Mesenteric fat pad (tissue), 1 donor: ENCODE results near the gene ASB8. TPM values are rescaled to one million over a fixed set of nuclear protein-coding genes. Genes with fewer than 3 reads are reported as not detected.

Experiments
- DNase-seq: peaks from one replicate; pipeline ENCODE4 v3.0.0-alpha.2; 2020; ENCODE audit warnings: low spot score
- microRNA-seq: library from miRNA; unstranded; fragments of <30 nt; microRNA quantifications from one replicate; pipeline ENCODE4 v1.2.0, GENCODE V29; 2020; ENCODE audit warnings: borderline number of aligned reads
- total RNA-seq: library from RNA; stranded (reverse); fragmentation: NEBNext Ultra II Directional; extraction: Animal tissue kit (Norgen Biotek cat#: 25700); gene quantifications from one replicate; pipeline ENCODE4 v1.2.1, GENCODE V29; 2021
- donor health status: DM: yes; HTN: yes; CAD: no.

The ASB8 gene
- total RNA-seq, 1 donor from 2014 or later, result 41.8 TPM

- no peak for DNase-seq
Observed at GRCh38 chr12:48106681-48107613, 50.4 kb downstream of the ASB8 start.

- peak; percentile 95 for DNase-seq
Observed at GRCh38 chr12:48105867-48106680, 51.2 kb downstream of the ASB8 start, which contains the start of gene SENP1. SENP1 (minus strand) TSS chr12:48106079; CDS start chr12:48101472, 4,607 bp downstream.

GRCh38 chr12:48105321-48105866, 51.9 kb downstream of the ASB8 start:
- DNase-seq, result no peak

- no peak for DNase-seq
Observed at GRCh38 chr12:48104531-48104930, 52.8 kb downstream of the ASB8 start.

Small RNAs within 50 kb of the gene (microRNA-seq; reads per million reads assigned to microRNA genes)
- not detected for gene MIR6505

Other genes with a start within 250 kb of the ASB8 start
- gene TMEM106C, start 193.9 kb downstream of the ASB8 start, total RNA-seq, result 34.5 TPM
- not detected for gene COL2A1, start 153.0 kb downstream of the ASB8 start, total RNA-seq
- 14.5 TPM for gene SENP1, start 51.4 kb downstream of the ASB8 start, total RNA-seq
- 27.5 TPM for gene PFKM, start 38.2 kb downstream of the ASB8 start, total RNA-seq
- gene CCDC184, start 26.1 kb upstream of the ASB8 start, total RNA-seq, result 0.35 TPM
- gene OR10AD1, start 45.8 kb upstream of the ASB8 start, total RNA-seq, result not detected
- 15.7 TPM for gene ZNF641, start 193.4 kb upstream of the ASB8 start, total RNA-seq